UCSD-AML1 (cell line): Measurements from ENCODE around the gene MRPL45.

Source experiments
- DNase-seq: peaks from one replicate; lab custom pipeline; 2025; ENCODE audit not compliant: unreplicated experiment; lab: John Stamatoyannopoulos, UW

The MRPL45 gene

GRCh38 chr17:38344420-38344745, 47.4 kb downstream of the MRPL45 start:
- DNase-seq: no peak

- no peak for DNase-seq
These were observed 48.8 kb downstream of the MRPL45 start for GRCh38 chr17:38345743-38346142.

- DNase-seq: peak; percentile 83
These were observed 52.2 kb downstream of the MRPL45 start for GRCh38 chr17:38349097-38349730.

DNA sequence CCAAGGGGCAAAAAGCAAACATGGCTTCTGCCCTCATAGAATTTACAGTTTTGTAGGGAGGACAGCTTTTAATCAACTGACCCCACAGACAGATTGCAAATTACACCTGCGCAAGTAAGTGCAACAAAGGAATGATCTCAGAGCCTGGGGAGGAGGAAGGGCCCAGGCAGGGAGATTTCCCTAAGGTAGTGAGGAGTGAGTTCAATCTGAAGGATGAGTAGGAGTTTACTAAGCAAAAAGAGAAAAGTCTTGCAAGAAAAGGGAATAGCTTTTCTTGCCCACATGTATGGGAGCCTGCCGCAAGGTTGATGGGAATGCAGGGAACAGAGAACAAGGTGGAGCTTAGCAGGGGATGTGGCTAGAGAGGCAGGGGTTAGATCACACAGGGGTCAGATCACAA, 53.1 kb downstream of the MRPL45 start:
- no peak for DNase-seq

- peak; percentile 92 for DNase-seq
These were observed 54.6 kb downstream of the MRPL45 start, which contains the start of gene SOCS7 for GRCh38 chr17:38351412-38352222. SOCS7 (plus strand) TSS chr17:38351844; CDS start chr17:38352053, 209 bp downstream.

DNA sequence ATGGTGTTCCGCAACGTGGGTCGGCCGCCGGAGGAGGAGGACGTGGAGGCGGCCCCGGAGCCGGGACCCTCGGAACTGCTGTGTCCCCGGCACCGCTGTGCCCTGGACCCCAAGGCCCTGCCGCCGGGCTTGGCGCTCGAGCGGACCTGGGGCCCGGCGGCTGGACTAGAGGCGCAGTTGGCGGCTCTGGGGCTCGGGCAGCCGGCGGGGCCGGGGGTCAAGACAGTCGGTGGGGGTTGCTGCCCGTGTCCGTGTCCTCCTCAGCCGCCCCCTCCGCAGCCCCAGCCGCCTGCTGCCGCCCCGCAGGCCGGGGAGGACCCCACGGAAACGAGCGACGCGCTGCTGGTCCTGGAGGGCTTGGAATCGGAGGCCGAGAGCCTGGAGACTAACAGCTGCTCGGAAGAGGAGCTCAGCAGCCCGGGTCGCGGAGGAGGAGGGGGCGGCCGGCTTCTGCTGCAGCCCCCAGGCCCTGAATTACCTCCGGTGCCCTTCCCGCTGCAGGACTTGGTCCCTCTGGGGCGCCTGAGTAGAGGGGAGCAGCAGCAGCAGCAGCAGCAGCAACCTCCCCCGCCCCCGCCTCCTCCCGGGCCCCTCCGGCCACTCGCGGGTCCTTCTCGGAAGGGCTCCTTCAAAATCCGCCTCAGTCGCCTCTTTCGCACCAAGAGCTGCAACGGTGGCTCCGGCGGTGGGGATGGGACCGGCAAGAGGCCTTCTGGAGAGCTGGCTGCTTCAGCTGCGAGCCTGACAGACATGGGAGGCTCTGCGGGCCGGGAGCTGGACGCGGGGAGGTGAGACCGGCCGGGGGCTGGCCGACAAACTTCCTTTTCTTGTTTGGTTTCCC, 55.5 kb downstream of the MRPL45 start:
- peak; percentile 30 for DNase-seq

GRCh38 chr17:38353086-38353604, 56.2 kb downstream of the MRPL45 start:
- no peak for DNase-seq

DNA sequence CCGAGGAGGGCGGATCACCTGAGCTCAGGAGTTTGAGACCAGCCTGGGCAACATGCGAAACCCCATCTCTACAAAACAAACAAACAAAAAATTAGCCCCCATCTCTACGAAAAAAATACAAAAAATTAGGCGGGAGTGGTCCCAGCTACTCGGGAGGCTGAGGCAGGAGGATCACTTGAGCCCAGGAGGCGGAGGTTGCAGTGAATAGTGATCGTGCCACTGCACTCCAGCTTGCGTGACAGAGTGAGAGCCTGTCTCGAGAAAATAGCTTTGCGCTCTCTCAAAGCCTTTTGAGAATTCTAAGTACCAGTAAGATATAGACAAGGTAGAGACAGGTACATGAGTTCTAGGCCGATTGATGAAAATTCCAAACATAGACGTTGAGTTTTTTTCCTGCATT, 56.7 kb downstream of the MRPL45 start:
- DNase-seq: no peak

DNA sequence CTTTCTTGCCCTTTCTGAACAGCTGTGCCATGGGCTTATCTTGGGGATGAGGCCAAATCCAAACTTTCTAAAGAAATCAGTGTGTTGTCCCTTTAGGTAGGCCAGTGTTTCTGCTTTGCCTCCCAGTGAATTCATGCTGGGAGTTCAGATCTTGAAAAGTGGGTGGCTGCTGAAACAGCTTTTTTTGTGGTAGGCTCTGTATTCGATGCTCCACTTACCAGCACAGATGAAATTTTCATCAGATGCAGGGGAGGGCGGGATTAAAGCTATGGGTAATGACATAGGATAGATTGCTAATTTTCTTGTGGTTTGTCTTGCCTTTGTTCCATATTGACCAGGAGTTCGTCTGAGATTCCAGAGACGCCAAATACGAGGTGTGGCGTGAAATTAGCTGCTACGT, 57.5 kb downstream of the MRPL45 start:
- no peak for DNase-seq

DNA sequence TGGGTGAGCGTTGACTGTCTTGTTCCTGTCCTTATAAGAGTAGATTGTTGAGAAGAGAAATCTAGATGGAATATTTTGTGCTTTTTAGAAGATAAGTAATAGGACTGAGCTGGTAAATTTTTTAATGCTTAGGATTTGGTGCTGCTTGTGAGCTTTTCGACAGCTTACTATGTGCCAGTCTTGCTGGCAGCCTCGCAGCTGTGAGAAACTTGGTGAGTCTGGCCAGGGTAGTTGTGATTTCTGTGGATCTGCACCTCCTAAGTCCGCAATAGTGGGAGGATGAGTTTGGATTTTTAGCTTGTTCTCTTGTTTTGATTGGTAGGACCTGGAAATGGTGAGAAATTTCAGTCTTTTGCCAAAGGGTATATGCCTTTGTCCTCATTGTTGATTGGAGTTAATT, 58.3 kb downstream of the MRPL45 start:
- DNase-seq: no peak

GRCh38 chr17:38357486-38358123, 60.6 kb downstream of the MRPL45 start:
- DNase-seq: no peak

DNA sequence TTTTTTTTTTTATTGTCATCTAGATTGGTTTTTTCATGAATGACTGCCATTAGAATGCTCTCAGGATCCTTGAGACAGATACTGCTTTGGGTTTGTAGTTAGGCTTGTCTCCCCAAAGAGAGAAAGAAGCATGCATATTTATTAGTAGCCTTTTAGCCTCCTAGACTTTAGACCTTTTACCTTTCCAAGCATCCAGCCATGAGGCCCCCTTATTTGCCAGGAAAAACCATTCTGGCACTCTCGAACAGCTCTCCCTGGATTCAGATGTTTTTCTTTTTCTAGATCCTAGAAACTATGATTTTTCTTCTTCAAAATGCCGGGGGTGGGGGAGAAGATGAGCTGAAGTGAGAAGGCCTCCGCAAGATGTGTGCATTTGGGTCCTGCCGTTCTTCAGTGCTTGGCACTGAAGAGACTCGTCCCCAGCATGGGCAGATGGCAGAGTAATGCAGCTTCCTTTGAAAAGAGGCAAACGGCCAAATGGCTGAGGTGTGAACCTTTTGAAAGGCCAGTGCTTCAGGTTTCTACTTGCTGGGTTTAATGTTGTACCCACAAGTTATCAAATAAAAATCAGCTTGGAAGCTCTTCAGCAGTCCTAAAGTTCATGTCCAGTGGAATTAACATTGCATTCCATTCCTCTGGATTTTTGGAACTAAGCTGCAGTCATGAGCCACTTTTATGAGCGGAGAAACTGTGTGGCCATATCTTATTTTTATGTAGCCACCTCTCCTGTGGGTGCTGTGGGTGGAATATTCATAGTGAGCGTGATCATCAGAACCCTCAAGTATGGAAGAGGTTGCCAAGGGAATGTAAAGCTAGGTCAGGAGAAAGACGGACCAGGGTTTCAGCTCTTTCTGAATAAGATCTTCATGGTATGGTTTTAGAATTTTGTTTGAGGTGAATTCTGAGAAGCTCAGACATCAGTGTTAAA, 61.9 kb downstream of the MRPL45 start:
- no peak for DNase-seq

DNA sequence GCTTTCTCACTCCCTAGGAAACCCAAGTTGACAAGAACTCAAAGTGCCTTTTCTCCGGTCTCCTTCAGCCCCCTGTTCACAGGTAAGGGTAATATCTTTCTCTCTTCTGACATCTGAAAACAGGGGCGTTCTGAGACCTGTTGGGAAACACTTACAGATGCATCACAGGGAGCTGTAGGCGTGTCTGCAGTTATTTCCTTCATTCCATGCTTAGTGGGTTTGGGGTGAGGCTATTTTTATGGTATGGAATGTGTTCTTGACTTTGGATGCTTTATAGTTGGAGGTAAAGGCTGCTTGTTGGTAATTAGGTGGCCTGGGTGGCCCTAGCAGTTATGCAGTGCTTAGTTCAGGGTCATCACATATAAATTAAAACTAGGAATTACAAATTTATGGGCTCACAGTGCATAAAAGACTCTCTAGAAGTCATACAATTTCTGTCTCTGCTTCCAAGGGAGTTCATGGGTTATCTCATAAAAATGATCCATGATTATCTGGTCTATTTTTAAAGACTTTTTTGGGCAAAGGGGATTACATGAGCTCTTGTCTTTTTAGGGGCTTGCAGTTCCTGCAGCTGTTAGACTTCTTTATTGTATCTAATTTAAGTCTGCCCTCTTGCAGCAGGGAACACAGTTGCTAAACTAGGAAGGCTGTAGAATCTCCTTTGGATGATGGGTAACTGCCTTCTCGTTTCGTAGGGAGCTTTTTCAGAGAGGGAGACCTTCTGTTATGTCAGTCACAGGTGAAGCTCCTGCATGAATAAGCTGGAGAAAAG, 64.9 kb downstream of the MRPL45 start:
- DNase-seq: no peak

DNA sequence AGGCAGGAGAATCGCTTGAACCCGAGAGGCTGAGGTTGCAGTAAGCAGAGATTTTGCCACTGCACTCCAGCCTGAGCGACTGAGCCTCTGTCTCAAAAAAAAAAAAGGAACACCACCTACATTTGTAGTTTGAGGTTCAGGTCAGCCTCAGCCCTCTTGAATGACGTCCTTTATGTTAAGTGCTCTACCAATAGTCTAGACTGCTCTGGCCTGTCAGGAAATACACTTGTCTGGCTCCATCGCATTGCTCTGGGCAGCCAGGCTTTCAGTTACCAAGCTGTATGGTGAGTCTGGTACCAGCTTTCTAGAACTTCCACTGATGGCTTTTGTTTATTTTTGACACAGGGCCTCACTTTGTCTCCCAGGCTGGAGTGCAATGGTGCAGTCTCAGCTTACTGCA, 66.0 kb downstream of the MRPL45 start:
- DNase-seq: no peak

DNA sequence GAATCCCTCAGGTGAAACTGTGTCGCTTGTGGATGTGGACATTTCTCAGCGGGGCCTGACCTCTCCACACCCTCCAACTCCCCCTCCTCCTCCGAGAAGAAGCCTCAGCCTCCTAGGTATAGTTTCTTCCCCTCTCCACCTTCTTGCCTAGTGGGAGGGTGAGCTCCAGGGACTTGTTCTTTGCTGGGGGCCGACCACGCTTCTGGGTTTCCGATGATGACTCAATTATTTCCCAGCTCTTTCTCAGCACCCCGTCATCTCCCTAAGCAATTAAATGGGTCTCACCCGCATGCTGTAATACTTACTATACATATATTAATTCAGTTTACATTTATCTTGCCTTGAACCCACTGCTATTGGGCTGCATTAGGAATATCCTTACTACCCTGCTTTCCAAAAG, 67.8 kb downstream of the MRPL45 start:
- DNase-seq: no peak

- DNase-seq: no peak
These were observed 72.3 kb downstream of the MRPL45 start for GRCh38 chr17:38369124-38369886.
